Measurements from ENCODE around the gene HGS.

The HGS gene

DNA sequence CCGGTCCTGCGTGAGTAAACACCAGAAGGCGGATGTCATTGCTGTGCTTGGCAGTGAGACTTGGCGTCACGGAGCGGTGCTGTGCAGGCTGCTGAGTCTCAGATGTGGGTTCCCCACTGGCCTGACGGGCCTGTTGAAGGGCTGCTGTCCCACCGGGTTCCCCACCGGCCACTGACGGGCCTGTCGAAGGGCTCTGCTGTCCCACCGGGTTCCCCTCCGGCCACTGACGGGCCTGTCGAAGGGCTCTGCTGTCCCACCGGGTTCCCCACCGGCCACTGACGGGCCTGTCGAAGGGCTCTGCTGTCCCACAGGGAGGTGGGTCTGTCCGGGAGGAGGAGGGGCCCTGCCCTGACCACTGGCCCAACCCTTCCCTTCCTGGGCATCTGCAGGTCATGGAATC is 2.8 kb downstream of the HGS start:
- TF ChIP-seq, protein P1, sequence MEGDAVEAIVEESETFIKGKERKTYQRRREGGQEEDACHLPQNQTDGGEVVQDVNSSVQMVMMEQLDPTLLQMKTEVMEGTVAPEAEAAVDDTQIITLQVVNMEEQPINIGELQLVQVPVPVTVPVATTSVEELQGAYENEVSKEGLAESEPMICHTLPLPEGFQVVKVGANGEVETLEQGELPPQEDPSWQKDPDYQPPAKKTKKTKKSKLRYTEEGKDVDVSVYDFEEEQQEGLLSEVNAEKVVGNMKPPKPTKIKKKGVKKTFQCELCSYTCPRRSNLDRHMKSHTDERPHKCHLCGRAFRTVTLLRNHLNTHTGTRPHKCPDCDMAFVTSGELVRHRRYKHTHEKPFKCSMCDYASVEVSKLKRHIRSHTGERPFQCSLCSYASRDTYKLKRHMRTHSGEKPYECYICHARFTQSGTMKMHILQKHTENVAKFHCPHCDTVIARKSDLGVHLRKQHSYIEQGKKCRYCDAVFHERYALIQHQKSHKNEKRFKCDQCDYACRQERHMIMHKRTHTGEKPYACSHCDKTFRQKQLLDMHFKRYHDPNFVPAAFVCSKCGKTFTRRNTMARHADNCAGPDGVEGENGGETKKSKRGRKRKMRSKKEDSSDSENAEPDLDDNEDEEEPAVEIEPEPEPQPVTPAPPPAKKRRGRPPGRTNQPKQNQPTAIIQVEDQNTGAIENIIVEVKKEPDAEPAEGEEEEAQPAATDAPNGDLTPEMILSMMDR (IDR thresholded peaks at IDR 0.05; ENCODE audit: low read length, missing control alignments) = no peak
- no peak for DNase-seq (ENCODE audit: low read depth)
- H3K4me3 ChIP-seq (replicated peaks; ENCODE audit: low read depth, low read length) = no peak overlapping the region

DNA sequence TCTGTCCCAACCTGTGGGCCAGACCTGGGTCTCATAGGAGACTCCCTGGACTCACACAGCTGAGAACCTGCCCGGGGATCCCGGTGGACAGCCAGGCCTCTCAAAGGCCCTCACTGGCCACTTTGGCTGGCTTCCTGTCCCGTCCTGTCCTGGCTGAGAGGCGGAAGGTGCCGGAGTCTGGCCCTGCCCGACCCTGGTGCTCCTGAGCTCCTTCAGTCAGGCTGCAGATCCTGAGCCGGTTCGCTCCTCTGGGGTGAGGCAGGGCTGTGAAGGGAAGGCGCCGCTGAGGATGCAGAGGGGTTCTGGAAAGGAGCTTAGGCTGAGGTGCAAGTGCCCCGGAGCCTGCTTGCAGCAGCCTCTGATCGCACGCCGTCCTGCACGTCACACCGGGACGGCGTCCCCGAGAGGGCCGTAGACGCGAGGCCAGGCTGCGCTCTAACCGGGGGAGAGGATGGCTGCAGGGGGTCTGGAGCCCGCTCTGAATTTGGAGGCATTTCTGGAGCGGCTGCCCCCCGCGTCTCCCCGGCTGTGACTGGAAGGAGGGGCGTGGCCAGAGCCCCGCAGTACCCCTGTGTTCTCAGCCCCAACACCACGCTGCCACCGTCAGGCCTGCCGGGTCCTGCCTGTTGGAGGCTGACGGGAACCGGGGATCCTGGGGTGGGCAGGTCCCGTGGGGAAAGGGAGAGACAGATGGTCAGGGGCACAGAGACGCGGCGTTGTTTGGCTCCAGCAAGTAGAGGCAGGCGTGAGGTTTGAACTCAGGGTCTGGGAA is 4.1 kb downstream of the HGS start:
- no peak overlapping the region for H3K4me3 ChIP-seq (replicated peaks; ENCODE audit: low read depth, low read length)
- TF ChIP-seq, protein P1 (IDR thresholded peaks at IDR 0.05; ENCODE audit: low read length, missing control alignments) = no peak
- no peak for DNase-seq (ENCODE audit: low read depth)

DNA sequence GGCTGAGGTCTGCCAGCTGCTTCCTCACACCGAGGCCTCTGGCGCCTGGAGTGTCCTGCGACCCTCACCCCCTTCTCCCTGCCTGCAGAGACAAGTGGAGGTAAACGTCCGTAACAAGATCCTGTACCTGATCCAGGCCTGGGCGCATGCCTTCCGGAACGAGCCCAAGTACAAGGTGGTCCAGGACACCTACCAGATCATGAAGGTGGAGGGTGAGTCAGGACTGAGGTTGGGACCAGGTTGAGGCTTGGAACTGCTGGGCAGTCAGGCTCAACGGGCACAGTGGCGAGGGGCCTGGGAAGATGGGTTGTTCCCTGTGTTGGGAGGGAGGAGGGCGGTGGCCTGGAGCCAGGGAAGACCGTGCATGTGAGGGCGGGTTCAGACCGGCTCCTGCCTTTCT is 4.8 kb downstream of the HGS start:
- no peak overlapping the region for H3K4me3 ChIP-seq (replicated peaks; ENCODE audit: low read depth, low read length)
- DNase-seq (ENCODE audit: low read depth) = no peak
- TF ChIP-seq, protein P1 (IDR thresholded peaks at IDR 0.05; ENCODE audit: low read length, missing control alignments) = no peak

DNA sequence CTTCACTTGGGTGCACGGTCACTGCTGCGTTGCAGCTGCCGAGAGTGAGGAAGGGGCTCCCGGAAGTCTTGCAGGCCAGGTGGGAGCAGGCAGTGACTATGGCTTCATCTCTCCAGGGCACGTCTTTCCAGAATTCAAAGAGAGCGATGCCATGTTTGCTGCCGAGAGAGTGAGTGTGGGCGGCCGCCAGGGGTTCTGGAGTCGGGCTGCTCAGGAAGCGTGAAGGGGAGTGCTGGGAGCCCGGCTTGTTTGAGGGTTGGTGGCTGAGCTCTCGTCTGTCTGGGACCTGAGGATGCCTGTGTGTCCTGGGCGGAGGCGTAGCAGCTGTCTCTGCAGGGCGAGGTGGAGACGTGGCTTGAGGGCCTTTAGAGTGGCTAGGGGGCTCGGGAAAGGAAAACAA is 6.3 kb downstream of the HGS start:
- TF ChIP-seq, protein P1 (IDR thresholded peaks at IDR 0.05; ENCODE audit: low read length, missing control alignments) = no peak
- H3K4me3 ChIP-seq (replicated peaks; ENCODE audit: low read depth, low read length) = no peak overlapping the region
- no peak for DNase-seq (ENCODE audit: low read depth)

DNA sequence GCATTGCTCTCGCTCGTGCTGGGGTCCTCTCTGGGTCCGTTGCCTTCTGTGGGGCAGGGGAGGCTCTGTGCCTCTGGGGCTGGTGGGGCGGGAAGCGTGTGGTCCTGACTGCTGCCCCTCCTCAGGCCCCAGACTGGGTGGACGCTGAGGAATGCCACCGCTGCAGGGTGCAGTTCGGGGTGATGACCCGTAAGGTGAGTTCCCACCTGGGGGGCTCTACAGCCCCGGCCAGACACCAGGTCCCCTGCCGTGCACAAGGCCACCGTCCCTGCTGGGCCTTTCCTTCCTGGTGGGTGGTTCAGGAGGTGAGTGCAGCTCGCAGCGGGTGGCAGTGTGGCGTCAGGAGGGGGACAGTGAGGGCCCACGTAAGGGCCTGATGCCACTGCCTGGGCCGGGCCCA is 6.7 kb downstream of the HGS start:
- no peak overlapping the region for H3K4me3 ChIP-seq (replicated peaks; ENCODE audit: low read depth, low read length)
- DNase-seq (ENCODE audit: low read depth) = no peak
- TF ChIP-seq, protein P1 (IDR thresholded peaks at IDR 0.05; ENCODE audit: low read length, missing control alignments) = no peak

DNA sequence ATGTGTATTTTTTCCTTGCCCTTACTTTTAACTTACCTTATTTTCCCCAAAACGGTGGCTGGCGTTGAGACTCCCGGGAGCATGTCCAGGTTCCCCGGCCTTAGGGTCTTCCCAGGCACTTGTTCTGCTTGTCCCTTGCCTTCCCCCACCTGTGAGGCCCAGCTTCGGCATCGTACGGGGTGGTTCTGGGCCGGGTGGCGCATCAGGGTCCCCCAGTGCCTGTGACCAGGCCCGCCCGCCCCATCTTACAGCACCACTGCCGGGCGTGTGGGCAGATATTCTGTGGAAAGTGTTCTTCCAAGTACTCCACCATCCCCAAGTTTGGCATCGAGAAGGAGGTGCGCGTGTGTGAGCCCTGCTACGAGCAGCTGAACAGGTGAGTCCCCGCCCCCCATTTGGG is 7.4 kb downstream of the HGS start:
- no peak for DNase-seq (ENCODE audit: low read depth)
- H3K4me3 ChIP-seq (replicated peaks; ENCODE audit: low read depth, low read length) = no peak overlapping the region
- TF ChIP-seq, protein P1 (IDR thresholded peaks at IDR 0.05; ENCODE audit: low read length, missing control alignments) = no peak

DNA sequence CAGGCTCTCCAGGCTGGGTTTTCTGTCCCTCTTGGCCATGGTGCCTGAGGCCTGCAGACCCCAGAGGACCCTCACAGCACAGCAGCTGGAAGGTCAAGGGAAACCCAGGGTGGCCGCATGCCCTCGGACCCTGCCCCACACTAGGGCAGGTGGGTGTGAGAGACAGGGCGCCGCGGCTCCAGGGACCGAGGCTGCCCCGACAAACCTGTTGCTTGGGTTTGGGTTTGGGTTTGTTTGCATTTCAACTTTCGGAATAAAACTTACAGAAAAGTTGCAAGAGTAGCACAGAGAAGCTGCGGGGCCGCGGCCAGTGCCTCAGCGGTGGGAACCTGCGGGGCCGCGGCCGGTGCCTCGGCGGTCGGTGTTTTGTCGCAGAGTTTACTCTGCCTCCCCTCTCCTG is 7.8 kb downstream of the HGS start:
- TF ChIP-seq, protein P1 (IDR thresholded peaks at IDR 0.05; ENCODE audit: low read length, missing control alignments) = no peak

More for the DNA sequence above, 7.8 kb downstream of the HGS start:
- DNase-seq (ENCODE audit: low read depth) = no peak
- no peak overlapping the region for H3K4me3 ChIP-seq (replicated peaks; ENCODE audit: low read depth, low read length)
